A549 (cell line): ENCODE data around the gene ATP6V0A1. TPM values are rescaled to one million over a fixed set of nuclear protein-coding genes. Genes with fewer than 3 reads are reported as not detected.
A peak's percentile ranks its signal among the peaks of the same experiment; 100 is the strongest.

Experiments
- ATAC-seq, 2 experiments: fragments of 200-7000 bp in 1 of 2; fragments of >200 bp in 1 of 2; cut with Nextera tagmentation in 1 of 2; cut with Tn5 transposase in 1 of 2; 3 replicates each; pipeline versions ENCODE4 v1.8.0 to v1.9.1; 2018 to 2020; ENCODE audit warnings: mild to moderate bottlenecking in 1 of 2, moderate library complexity in 1 of 2
- CTCF ChIA-PET: fragments of 300-600 bp; sonication (Branson Sonifier 250); formaldehyde crosslinking; extraction: SDS; loops from one replicate; lab custom pipeline; 2021; ENCODE audit warnings: antibody characterized with exemption, inconsistent platforms; lab: Yijun Ruan, JAX
- POLR2A ChIA-PET: fragments of 350-600 bp; formaldehyde crosslinking; extraction: SDS; loops from one replicate; lab custom pipeline; 2021; ENCODE audit warnings: antibody characterized with exemption, inconsistent platforms; lab: Yijun Ruan, JAX
- DNase-seq, 2 experiments: peaks; one replicate each; pipeline versions ENCODE4 v3.0.0 to v3.0.0-alpha.2; 2011 to 2016; ENCODE audit warnings: low read depth in 1 of 2, low spot score in 1 of 2
- FAIRE-seq: peaks from 2 replicates; lab custom pipeline; 2011; peaks lifted over from hg19 to GRCh38; lab: Jason Lieb, UNC
- H3K27ac ChIP-seq, 2 experiments: fragments of >200 bp; sonication (Bioruptor Twin); formaldehyde crosslinking; 3 replicates each; pipeline ENCODE4 v1.5.1; 2016 to 2017
- H3K4me1 ChIP-seq: fragments of >200 bp; sonication (Bioruptor Twin); formaldehyde crosslinking; 3 replicates; pipeline ENCODE4 v1.6.1; 2016
- H3K4me2 ChIP-seq: fragments of >200 bp; sonication (Bioruptor Twin); formaldehyde crosslinking; 3 replicates; pipeline ENCODE4 v1.6.1; 2016
- H3K4me3 ChIP-seq: fragments of >200 bp; sonication (Bioruptor Twin); formaldehyde crosslinking; 3 replicates; pipeline ENCODE4 v1.5.1; 2016
- H3K9me3 ChIP-seq: fragments of >200 bp; sonication (Bioruptor Twin); formaldehyde crosslinking; 3 replicates; pipeline ENCODE4 v1.6.1; 2016
- BHLHE40 ChIP-seq: IDR thresholded peaks from 2 replicates; pipeline ENCODE4 v1.6.1; 2012; ENCODE audit warnings: low read depth, low read length, inconsistent platforms
- CHD4 ChIP-seq: fragments of 200-600 bp; sonication (generic); IDR thresholded peaks from 2 replicates; pipeline ENCODE4 v1.6.1; 2016; ENCODE audit warnings: antibody characterized with exemption, mild to moderate bottlenecking, borderline replicate concordance
- CTCF ChIP-seq: fragments of >200 bp; sonication (Bioruptor Twin); formaldehyde crosslinking; IDR thresholded peaks from 3 replicates; pipeline ENCODE4 v1.5.1; 2016
- ELK1 ChIP-seq: fragments of 150-350 bp; IDR thresholded peaks from 2 replicates; pipeline ENCODE4 v1.6.1; 2014; ENCODE audit warnings: low read depth, mild to moderate bottlenecking, low read length
- FOSL2 ChIP-seq, 2 experiments: fragments of 450-650 bp in 1 of 2; fragments of >200 bp in 1 of 2; sonication (Bioruptor Twin) in 1 of 2; formaldehyde crosslinking; IDR thresholded peaks; 2 replicates each; pipeline versions ENCODE4 v1.5.0 to v1.6.1; 2016 to 2020; ENCODE audit warnings: mild to moderate bottlenecking in 1 of 2, moderate library complexity in 1 of 2
- HOXB13 ChIP-seq: fragments of 250-450 bp; sonication (Bioruptor Pico); IDR thresholded peaks from 2 replicates; pipeline ENCODE4 v1.5.0; 2020; ENCODE audit warnings: low read depth, mild to moderate bottlenecking, moderate library complexity
- HOXB5 ChIP-seq: fragments of 250-450 bp; sonication (Bioruptor Pico); IDR thresholded peaks from 2 replicates; pipeline ENCODE4 v1.5.0; 2020; ENCODE audit warnings: mild to moderate bottlenecking, moderate library complexity
- JUNB ChIP-seq: fragments of >200 bp; sonication (Bioruptor Twin); formaldehyde crosslinking; IDR thresholded peaks from 2 replicates; pipeline ENCODE4 v1.6.1; 2016
- NFE2L2 ChIP-seq: fragments of 150-350 bp; conservative IDR thresholded peaks from 2 replicates; pipeline ENCODE4 v1.6.1; 2014; ENCODE audit warnings: low read length
- NPAS2 ChIP-seq: fragments of 250-450 bp; sonication (Bioruptor Pico); IDR thresholded peaks from 2 replicates; pipeline ENCODE4 v1.8.0; 2022; ENCODE audit warnings: mild to moderate bottlenecking, moderate library complexity, borderline replicate concordance
- POLR2AphosphoS2 ChIP-seq: conservative IDR thresholded peaks from 2 replicates; pipeline ENCODE4 v1.6.1; 2012; ENCODE audit warnings: low read length, improper control_type of control experiment, inconsistent platforms
- RAD21 ChIP-seq, 2 experiments: fragments of >200 bp in 1 of 2; sonication (Bioruptor Twin) in 1 of 2; formaldehyde crosslinking in 1 of 2; IDR thresholded peaks in 1 of 2; conservative IDR thresholded peaks in 1 of 2; 2 replicates in 1 of 2; 3 replicates in 1 of 2; pipeline ENCODE4 v1.6.1; 2012 to 2018; ENCODE audit warnings: inconsistent platforms in 1 of 2
- RFX5 ChIP-seq: fragments of 450-650 bp; IDR thresholded peaks from 2 replicates; pipeline ENCODE4 v1.7.1; 2014; ENCODE audit warnings: antibody characterized with exemption, mild to moderate bottlenecking, moderate library complexity
- SMC3 ChIP-seq: fragments of >200 bp; sonication (Bioruptor Twin); formaldehyde crosslinking; IDR thresholded peaks from 3 replicates; pipeline ENCODE4 v1.6.1; 2018; ENCODE audit warnings: inconsistent platforms
- ZC3H11A ChIP-seq: fragments of 450-650 bp; IDR thresholded peaks from 2 replicates; pipeline ENCODE4 v1.6.1; 2014; ENCODE audit warnings: antibody characterized with exemption, mild to moderate bottlenecking
- WGBS: methylation state at CpG from one replicate; pipeline ENCODE4 v1.1.6; 2017; ENCODE audit errors: missing lambda C conversion rate; 5-methylcytosine and 5-hydroxymethylcytosine counted together
- polyA plus RNA-seq, 4 experiments: library from polyadenylated mRNA; depleted of rRNA in 3 of 4; stranded (reverse); fragments of >200 nt; fragmentation: RNase III in 1 of 4; extraction: RNeasy Plus Mini Kit Qiagen cat#74134 plus additional on column Dnase treatment in 1 of 4; gene quantifications; 2 replicates in 3 of 4; 3 replicates in 1 of 4; pipeline ENCODE4 v1.2.3, GENCODE V29; 2011 to 2017
- TF ChIP-seq, protein P1 (sequence below): fragments of 450-650 bp; IDR thresholded peaks from 2 replicates; pipeline ENCODE4 v1.6.1; 2014; ENCODE audit warnings: antibody characterized with exemption
- TF ChIP-seq, protein P2 (sequence below): fragments of >200 bp; sonication (Bioruptor Twin); formaldehyde crosslinking; IDR thresholded peaks from 3 replicates; pipeline ENCODE4 v1.6.1; 2016

ATP6V0A1 gene
- polyA plus RNA-seq, 2 of the 4 experiments (the other 2 are of a cell fraction), result 27.3 to 33.7 TPM

DNA sequence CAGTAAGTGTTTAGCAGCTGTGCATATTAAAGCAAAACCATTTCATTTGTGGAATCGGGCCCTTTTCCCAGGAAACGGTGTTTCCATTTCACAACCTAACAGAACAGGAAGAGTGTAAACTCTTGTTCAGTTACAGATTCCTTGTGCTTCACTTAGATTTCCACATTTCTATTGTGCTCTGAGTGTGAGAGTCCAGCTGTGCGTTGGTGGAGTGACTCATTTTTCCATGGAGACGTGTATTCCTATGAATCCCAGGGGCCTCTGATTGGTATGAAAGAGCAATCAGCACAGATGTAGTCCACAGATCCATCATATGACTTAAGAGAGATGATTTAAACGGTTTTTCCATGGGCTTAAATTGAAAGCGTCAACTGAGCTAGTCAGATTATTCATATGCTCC lies 22.3 kb upstream of the ATP6V0A1 start:
- TF ChIP-seq RFX5 (no peak), ELK1 (no peak), HOXB13 (CRISPR knock-in tag) (no peak), FOSL2 (IDR thresholded peaks at IDR 0.05) (no peak), FOSL2 (CRISPR knock-in tag; IDR thresholded peaks at IDR 0.05) (peak; percentile 19; the same call in 1 of the 2 replicates)
- H3K4me1 ChIP-seq, result peaks cover 16% of the 10 kb centered on the region
- WGBS, result 56% methylated on average over 6 of the region's 6 CpGs
- FAIRE-seq (no peak), ATAC-seq (peak; percentile 29 to 54; a peak in 1 of 6 replicates), DNase-seq (no peak)
- H3K27ac ChIP-seq, result no peak overlapping the region
- ChIA-PET CTCF (interaction anchor here (0.6 to 7.6 kb wide), 13 partner anchors 8 to 214 kb away, joined by 3 to 63 read pairs (median 4); partner anchors contain the start of gene CAVIN1), POLR2A (interaction anchor here (0.7 kb wide), 1 partner anchor 13 kb away, joined by 4 read pairs; the partner anchor contains the start of gene CAVIN1)
- no peak overlapping the region for H3K4me3 ChIP-seq
- no peaks in the 10 kb centered on the region for H3K9me3 ChIP-seq
- H3K4me2 ChIP-seq, result no peak overlapping the region

DNA sequence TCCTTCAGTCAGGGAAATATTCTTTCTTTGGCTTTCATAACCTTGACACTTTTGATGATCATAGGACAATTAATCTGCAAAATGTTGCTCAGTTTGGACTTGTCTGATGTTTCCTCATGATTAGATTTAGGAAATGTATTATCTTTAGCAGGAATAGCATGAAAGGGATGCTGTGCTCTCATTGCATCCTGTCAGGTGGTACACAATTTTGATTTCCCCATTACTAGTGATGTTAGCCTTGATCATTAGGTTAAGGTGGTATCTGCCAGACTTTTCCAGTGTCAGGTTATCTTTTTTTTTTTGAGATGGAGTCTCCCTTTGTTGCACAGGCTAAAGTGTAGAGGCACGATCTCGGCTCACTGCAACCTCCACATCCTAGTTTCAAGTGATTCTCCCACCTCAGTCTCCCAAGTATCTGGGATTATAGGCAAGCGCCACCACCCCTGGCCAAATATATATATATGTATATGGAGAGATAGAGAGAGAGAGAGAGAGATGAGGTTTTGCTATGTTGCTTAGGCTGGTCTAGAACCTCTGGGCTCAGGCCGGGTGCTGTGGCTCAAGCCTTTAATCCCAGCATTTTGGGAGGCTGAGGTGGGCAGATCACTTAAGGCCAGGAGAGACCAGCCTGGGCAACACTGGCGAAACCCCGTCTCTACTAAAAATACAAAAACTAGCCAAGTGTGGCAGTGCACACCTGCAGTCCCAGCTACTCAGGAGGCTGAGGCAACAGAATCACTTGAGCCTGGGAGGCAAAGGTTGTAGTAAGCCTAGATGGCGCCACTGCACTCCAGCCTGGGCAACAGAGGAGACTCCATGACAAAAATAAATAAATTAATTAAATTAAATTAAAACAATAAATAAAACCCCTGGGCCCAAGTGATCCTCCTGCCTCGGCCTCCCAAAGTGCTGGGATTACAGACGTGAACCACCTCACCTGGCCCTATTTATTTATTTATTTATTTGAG lies 19.8 kb upstream of the ATP6V0A1 start:
- Histone ChIP-seq H3K9me3 (no peaks in the 10 kb centered on the region), H3K4me1 (peaks cover 15% of the 10 kb centered on the region), H3K4me3 (no peak overlapping the region), H3K4me2 (no peak overlapping the region), H3K27ac (no peak overlapping the region)
- ChIA-PET POLR2A (no interaction called here), CTCF (interaction anchor here (0.6 to 7.6 kb wide), 15 partner anchors 10 to 448 kb away, joined by 3 to 63 read pairs (median 3); no protein-coding TSS in a partner anchor)
- TF ChIP-seq JUNB (no peak), HOXB13 (CRISPR knock-in tag) (no peak), POLR2AphosphoS2 (no peak), HOXB5 (CRISPR knock-in tag) (no peak), SMC3 (peak; percentile 31; the same call in 2 of the 3 replicates), NPAS2 (CRISPR knock-in tag) (no peak), RAD21 (conservative IDR thresholded peaks at IDR 0.05 in 1 of 2, IDR thresholded peaks at IDR 0.05 in 1 of 2) (peak; percentile 37 to 55; a peak in 4 of 5 replicates), ELK1 (no peak), CHD4 (no peak), NFE2L2 (no peak), ZC3H11A (no peak), BHLHE40 (no peak), CTCF (peak; percentile 45)
- TF ChIP-seq, protein P1, sequence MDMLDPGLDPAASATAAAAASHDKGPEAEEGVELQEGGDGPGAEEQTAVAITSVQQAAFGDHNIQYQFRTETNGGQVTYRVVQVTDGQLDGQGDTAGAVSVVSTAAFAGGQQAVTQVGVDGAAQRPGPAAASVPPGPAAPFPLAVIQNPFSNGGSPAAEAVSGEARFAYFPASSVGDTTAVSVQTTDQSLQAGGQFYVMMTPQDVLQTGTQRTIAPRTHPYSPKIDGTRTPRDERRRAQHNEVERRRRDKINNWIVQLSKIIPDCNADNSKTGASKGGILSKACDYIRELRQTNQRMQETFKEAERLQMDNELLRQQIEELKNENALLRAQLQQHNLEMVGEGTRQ, result no peak
- TF ChIP-seq, protein P2, sequence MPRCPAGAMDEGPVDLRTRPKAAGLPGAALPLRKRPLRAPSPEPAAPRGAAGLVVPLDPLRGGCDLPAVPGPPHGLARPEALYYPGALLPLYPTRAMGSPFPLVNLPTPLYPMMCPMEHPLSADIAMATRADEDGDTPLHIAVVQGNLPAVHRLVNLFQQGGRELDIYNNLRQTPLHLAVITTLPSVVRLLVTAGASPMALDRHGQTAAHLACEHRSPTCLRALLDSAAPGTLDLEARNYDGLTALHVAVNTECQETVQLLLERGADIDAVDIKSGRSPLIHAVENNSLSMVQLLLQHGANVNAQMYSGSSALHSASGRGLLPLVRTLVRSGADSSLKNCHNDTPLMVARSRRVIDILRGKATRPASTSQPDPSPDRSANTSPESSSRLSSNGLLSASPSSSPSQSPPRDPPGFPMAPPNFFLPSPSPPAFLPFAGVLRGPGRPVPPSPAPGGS, result no peak
- 77% methylated on average over 9 of the region's 9 CpGs for WGBS
- DNase-seq, result no peak
- no peak for FAIRE-seq
- peak in 1 of 2 experiments; percentile 77; a peak in 3 of 6 replicates for ATAC-seq
